Panc1 (cell line): ENCODE measurements around the gene KCNQ1.

ENCODE experiments used
- CTCF ChIP-seq: fragments of 450-650 bp; IDR thresholded peaks from 2 replicates; pipeline ENCODE4 v1.5.1; 2017; ENCODE audit warnings: mild to moderate bottlenecking
- SIN3A ChIP-seq: IDR thresholded peaks from 2 replicates; pipeline ENCODE4 v1.6.1; 2012; ENCODE audit warnings: low read depth, mild to moderate bottlenecking, low read length, moderate library complexity, borderline replicate concordance; ENCODE audit not compliant: insufficient read depth

DNA sequence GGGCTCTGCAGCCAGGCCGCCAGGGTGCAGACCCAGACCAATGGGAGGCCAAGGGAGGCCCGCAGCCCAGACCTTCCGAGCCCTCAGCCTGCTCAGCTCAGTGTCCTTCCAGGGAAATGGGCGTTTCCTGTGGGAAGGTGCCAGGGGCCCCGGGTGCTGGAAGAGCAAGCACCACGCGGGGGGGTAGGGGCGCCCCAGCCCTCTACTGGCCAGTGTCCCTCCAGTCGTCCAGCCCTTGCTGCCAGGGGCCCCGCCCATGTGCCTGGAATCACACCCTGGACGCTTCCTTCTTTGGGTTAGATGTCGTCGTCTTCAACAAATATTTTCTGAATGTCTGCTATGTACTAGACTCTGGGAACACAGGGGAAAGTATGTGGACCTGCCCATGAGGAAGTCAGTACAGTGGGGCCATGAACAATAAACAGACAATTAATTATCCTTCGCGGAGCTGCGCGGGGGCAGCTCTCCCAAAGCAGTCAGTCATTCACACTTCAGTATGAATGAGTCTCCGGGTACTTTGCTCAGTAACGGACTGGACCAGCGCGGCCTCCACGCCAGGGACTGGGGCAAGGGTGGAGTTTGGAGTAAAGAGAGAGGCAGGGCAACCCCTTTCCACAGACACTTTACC is 380.6 kb downstream of the KCNQ1 start:
- TF ChIP-seq CTCF (no peak), SIN3A (no peak)
